ENCODE measurements around the gene RIMBP2.

The RIMBP2 gene

DNA sequence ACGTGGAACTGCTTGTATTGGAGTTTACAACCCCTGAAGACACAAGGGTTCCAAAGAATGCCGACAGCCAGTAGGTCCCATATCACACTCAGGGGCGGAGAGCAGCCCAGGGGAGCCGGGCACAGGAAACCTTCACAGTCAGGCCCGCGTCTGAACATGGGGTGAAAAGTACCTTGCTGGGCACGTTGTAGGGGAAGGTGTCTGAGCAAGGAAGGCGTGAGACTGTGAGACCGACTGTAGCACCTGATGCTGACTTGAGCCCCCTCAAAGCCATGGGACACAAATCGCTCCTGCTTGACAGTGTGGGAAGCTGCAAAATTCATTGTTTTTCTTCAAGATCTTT lies 14.7 kb downstream of the RIMBP2 start:
- Histone ChIP-seq H3K4me3 (ENCODE audit: low read depth in 1 of 2, low read length in 2 of 2) (no peak overlapping the region), H4K20me1 (ENCODE audit: insufficient read depth, low read length) (no peaks in the 10 kb centered on the region), H3K9me3 (ENCODE audit: insufficient read depth, low read length, severe bottlenecking) (no peaks in the 10 kb centered on the region), H3K4me1 (ENCODE audit: insufficient read depth, low read length) (no peaks in the 10 kb centered on the region), H3K27me3 (ENCODE audit: insufficient read depth, low read length, poor library complexity) (no peaks in the 10 kb centered on the region), H3K27ac (ENCODE audit: low read length) (no peak overlapping the region), H3K79me2 (ENCODE audit: insufficient read depth, low read length) (no peaks in the 10 kb centered on the region), H2AFZ (ENCODE audit: low read depth, low read length) (no peak overlapping the region), H3K9ac (ENCODE audit: low read depth, low read length) (no peak overlapping the region), H3K36me3 (ENCODE audit: insufficient read depth, low read length) (no peaks in the 10 kb centered on the region), H3K4me2 (ENCODE audit: insufficient read depth, low read length) (no peak overlapping the region)
- no peak for DNase-seq
- no peak for ATAC-seq (ENCODE audit: insufficient read depth, low read depth)
- no peak for TF ChIP-seq EZH2 (IDR thresholded peaks at IDR 0.05; ENCODE audit: borderline replicate concordance, low read depth, low read length, severe bottlenecking)
- TF ChIP-seq, protein P1, sequence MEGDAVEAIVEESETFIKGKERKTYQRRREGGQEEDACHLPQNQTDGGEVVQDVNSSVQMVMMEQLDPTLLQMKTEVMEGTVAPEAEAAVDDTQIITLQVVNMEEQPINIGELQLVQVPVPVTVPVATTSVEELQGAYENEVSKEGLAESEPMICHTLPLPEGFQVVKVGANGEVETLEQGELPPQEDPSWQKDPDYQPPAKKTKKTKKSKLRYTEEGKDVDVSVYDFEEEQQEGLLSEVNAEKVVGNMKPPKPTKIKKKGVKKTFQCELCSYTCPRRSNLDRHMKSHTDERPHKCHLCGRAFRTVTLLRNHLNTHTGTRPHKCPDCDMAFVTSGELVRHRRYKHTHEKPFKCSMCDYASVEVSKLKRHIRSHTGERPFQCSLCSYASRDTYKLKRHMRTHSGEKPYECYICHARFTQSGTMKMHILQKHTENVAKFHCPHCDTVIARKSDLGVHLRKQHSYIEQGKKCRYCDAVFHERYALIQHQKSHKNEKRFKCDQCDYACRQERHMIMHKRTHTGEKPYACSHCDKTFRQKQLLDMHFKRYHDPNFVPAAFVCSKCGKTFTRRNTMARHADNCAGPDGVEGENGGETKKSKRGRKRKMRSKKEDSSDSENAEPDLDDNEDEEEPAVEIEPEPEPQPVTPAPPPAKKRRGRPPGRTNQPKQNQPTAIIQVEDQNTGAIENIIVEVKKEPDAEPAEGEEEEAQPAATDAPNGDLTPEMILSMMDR (IDR thresholded peaks at IDR 0.05; ENCODE audit: borderline replicate concordance, extremely low read depth, low read length, poor library complexity, severe bottlenecking): no peak

DNA sequence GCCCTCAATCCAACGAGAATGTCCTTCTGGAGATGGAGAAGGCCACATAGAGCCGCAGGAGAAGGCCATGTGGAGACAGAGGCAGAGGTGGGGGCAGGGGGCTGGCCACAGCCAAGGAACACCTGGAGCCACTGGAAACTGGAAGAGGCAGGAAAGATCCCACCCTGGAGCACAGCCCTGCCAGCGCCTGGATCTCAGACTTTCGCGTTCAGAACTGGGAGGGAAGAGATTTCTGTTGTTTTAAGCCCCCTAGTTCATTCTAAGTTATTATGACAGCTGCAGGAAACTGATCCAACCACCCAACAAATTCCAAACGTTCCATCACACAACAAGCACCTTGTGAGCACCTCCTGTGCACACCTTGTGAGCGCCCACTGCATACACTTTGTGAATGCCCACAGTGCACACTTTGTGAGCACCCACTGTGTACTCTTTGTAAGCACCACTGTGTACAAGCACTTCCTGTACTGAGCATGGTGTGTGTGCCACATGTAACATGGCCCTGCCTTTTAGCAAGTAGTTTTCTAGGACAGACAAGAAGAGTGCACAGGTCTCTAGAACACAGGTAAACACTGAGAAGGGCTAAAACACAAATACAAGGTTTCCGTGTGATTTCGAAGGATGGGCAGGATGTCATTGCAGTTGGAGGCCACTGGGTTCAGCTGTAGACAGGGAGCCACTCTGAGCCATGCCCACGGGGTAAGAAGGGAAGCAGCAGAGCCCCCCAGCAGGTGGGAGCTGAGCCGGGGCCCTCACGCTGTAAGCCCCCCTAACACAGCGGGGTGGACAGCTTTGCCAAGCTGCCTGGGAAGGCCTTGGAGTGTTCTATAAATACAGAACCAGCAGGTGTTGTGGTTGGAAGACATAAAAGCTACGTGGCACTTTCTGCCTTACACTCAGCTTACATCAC lies 15.4 kb downstream of the RIMBP2 start:
- ATAC-seq (ENCODE audit: insufficient read depth, low read depth): peak; percentile 80
- H3K79me2 ChIP-seq (ENCODE audit: insufficient read depth, low read length): no peaks in the 10 kb centered on the region
- DNase-seq: peak; percentile 38
- no peaks in the 10 kb centered on the region for H3K27me3 ChIP-seq (ENCODE audit: insufficient read depth, low read length, poor library complexity)
- no peak overlapping the region for H3K27ac ChIP-seq (ENCODE audit: low read length)
- no peak overlapping the region for H3K9ac ChIP-seq (ENCODE audit: low read depth, low read length)
- no peaks in the 10 kb centered on the region for H3K4me1 ChIP-seq (ENCODE audit: insufficient read depth, low read length)
- no peaks in the 10 kb centered on the region for H3K36me3 ChIP-seq (ENCODE audit: insufficient read depth, low read length)
- H2AFZ ChIP-seq (ENCODE audit: low read depth, low read length): no peak overlapping the region
- no peak overlapping the region for H3K4me2 ChIP-seq (ENCODE audit: insufficient read depth, low read length)
- TF ChIP-seq, protein P1 (IDR thresholded peaks at IDR 0.05; ENCODE audit: borderline replicate concordance, extremely low read depth, low read length, poor library complexity, severe bottlenecking): no peak
- no peak for TF ChIP-seq EZH2 (IDR thresholded peaks at IDR 0.05; ENCODE audit: borderline replicate concordance, low read depth, low read length, severe bottlenecking)
- no peaks in the 10 kb centered on the region for H3K9me3 ChIP-seq (ENCODE audit: insufficient read depth, low read length, severe bottlenecking)
- H3K4me3 ChIP-seq (ENCODE audit: low read depth in 1 of 2, low read length in 2 of 2): no peak overlapping the region
- no peaks in the 10 kb centered on the region for H4K20me1 ChIP-seq (ENCODE audit: insufficient read depth, low read length)

GRCh38 chr12:130698106-130698505 lies 18.0 kb downstream of the RIMBP2 start:
- ATAC-seq (ENCODE audit: insufficient read depth, low read depth): no peak
- DNase-seq: no peak
- Histone ChIP-seq H3K4me1 (ENCODE audit: insufficient read depth, low read length) (no peaks in the 10 kb centered on the region), H3K4me2 (ENCODE audit: insufficient read depth, low read length) (no peak overlapping the region), H4K20me1 (ENCODE audit: insufficient read depth, low read length) (no peaks in the 10 kb centered on the region), H2AFZ (ENCODE audit: low read depth, low read length) (no peak overlapping the region), H3K4me3 (ENCODE audit: low read depth in 1 of 2, low read length in 2 of 2) (no peak overlapping the region), H3K9me3 (ENCODE audit: insufficient read depth, low read length, severe bottlenecking) (no peaks in the 10 kb centered on the region), H3K36me3 (ENCODE audit: insufficient read depth, low read length) (no peaks in the 10 kb centered on the region), H3K27ac (ENCODE audit: low read length) (no peak overlapping the region), H3K27me3 (ENCODE audit: insufficient read depth, low read length, poor library complexity) (no peaks in the 10 kb centered on the region), H3K79me2 (ENCODE audit: insufficient read depth, low read length) (no peaks in the 10 kb centered on the region), H3K9ac (ENCODE audit: low read depth, low read length) (no peak overlapping the region)
- TF ChIP-seq, protein P1 (IDR thresholded peaks at IDR 0.05; ENCODE audit: borderline replicate concordance, extremely low read depth, low read length, poor library complexity, severe bottlenecking): no peak
- no peak for TF ChIP-seq EZH2 (IDR thresholded peaks at IDR 0.05; ENCODE audit: borderline replicate concordance, low read depth, low read length, severe bottlenecking)
